Memory B cell (primary cell): ENCODE data around the gene KCNT1.

Source experiments
- ATAC-seq: fragments of 150-1000 bp; cut with Tn5 transposase; 2 replicates; pipeline ENCODE4 v1.10.0; 2021; ENCODE audit warnings: low read depth, mild to moderate bottlenecking, moderate library complexity
- DNase-seq, 2 donors: peaks; one replicate each; pipeline ENCODE4 v3.0.0; 2022; ENCODE audit warnings: low spot score in 2 of 2
- H3K27ac Mint-ChIP-seq: one replicate; pipeline ENCODE4 v1.8.0; 2022; ENCODE audit warnings: mild to moderate bottlenecking, moderate library complexity, mixed read lengths
- H3K27me3 Mint-ChIP-seq: one replicate; pipeline ENCODE4 v1.8.0; 2022; ENCODE audit warnings: mixed read lengths
- H3K36me3 Mint-ChIP-seq: one replicate; pipeline ENCODE4 v1.8.0; 2022; ENCODE audit warnings: mild to moderate bottlenecking, mixed read lengths
- H3K4me1 Mint-ChIP-seq: one replicate; pipeline ENCODE4 v1.8.0; 2022; ENCODE audit warnings: mixed read lengths
- H3K4me3 Mint-ChIP-seq: one replicate; pipeline ENCODE4 v1.8.0; 2022; ENCODE audit warnings: mild to moderate bottlenecking, moderate library complexity, mixed read lengths
- H3K9me3 Mint-ChIP-seq: one replicate; pipeline ENCODE4 v1.8.0; 2022; ENCODE audit warnings: mixed read lengths

KCNT1 gene

DNA sequence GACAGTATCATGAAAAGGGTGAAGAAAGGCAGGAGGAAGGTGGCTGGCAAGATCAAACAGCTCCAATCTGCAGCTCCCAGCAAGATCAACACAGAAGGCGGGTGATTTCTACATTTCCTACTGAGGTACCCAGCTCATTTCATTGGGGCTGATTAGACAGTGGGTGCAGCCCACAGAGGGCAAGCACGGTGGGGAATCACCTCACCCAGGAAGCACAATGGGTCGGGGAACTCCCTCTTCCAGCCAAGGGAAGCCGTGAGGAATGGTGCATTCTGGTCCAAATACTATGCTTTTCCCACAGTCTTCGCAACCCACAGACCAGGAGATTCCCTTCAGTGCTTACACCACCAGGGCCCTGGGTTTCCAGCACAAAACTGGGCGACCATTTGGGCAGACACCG is 138.6 kb downstream of the KCNT1 start:
- Mint-ChIP-seq H3K9me3 (peaks cover 5% of the 10 kb centered on the region), H3K4me1 (peaks cover 2% of the 10 kb centered on the region), H3K27ac (no peak overlapping the region), H3K4me3 (no peak overlapping the region), H3K27me3 (no peaks in the 10 kb centered on the region), H3K36me3 (peaks cover 27% of the 10 kb centered on the region)
- DNase-seq = no peak
- no peak for ATAC-seq
